Epithelial cell of proximal tubule (primary cell): ENCODE data around the gene RAB18. TPM values are rescaled to one million over a fixed set of nuclear protein-coding genes. Genes with fewer than 3 reads are reported as not detected.

Source experiments
- DNase-seq: peaks from one replicate; pipeline ENCODE4 v3.0.0-alpha.2; 2011; ENCODE audit warnings: low read depth
- H3K4me3 ChIP-seq: 2 replicates; pipeline ENCODE4 v1.5.1; 2011; ENCODE audit warnings: low read depth, mild to moderate bottlenecking, low read length
- total RNA-seq: library from RNA; depleted of rRNA; stranded (reverse); fragments of >200 nt; gene quantifications from 2 replicates; pipeline ENCODE4 v1.2.3, GENCODE V29; 2015
- TF ChIP-seq, protein P1 (sequence below): conservative IDR thresholded peaks from 2 replicates; pipeline ENCODE4 v1.5.1; 2012; ENCODE audit warnings: low read depth, mild to moderate bottlenecking, low read length

Gene RAB18
- total RNA-seq, 1 donor from 2014 or later = 30.3 TPM

DNA sequence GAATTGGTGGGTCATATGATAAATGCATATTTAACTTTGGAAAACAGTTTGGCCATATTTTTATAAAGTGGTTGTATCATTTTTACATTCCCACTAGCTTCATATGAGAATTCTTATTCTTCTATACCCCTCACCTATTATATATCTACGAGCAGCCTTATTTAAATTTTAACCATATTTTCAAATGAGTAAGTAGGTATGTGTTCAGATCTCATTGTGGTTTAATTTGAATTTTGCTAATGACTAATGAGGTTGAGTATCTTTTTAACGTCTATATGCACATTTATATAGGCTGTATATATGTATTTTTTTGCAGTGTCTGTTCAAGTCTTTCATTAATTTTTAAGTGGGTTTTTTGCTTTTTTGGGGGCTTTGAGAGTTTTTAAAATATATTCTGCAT, 14.2 kb downstream of the RAB18 start:
- DNase-seq = no peak
- TF ChIP-seq, protein P1, sequence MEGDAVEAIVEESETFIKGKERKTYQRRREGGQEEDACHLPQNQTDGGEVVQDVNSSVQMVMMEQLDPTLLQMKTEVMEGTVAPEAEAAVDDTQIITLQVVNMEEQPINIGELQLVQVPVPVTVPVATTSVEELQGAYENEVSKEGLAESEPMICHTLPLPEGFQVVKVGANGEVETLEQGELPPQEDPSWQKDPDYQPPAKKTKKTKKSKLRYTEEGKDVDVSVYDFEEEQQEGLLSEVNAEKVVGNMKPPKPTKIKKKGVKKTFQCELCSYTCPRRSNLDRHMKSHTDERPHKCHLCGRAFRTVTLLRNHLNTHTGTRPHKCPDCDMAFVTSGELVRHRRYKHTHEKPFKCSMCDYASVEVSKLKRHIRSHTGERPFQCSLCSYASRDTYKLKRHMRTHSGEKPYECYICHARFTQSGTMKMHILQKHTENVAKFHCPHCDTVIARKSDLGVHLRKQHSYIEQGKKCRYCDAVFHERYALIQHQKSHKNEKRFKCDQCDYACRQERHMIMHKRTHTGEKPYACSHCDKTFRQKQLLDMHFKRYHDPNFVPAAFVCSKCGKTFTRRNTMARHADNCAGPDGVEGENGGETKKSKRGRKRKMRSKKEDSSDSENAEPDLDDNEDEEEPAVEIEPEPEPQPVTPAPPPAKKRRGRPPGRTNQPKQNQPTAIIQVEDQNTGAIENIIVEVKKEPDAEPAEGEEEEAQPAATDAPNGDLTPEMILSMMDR = no peak
- H3K4me3 ChIP-seq = no peak overlapping the region

DNA sequence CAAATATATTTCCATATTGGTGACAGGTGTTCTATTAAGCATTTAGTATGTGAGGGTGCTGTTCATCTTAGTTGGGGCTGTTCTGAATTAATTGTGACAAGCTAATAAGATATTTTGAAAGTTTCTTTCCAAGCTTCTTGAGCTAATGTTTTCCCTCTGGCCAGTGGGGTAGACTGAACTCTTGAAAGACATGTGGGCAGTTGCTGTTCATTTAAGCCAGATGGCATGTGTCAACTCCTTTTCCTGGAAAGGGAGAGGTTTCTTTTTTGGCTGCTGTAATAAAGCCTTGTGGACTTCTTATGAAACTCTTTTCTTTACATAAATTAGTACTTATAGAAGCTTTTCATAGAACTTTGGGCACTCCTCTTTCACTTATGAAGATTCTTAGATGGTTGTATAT, 21.7 kb downstream of the RAB18 start:
- no peak overlapping the region for H3K4me3 ChIP-seq
- TF ChIP-seq, protein P1 = no peak
- no peak for DNase-seq

DNA sequence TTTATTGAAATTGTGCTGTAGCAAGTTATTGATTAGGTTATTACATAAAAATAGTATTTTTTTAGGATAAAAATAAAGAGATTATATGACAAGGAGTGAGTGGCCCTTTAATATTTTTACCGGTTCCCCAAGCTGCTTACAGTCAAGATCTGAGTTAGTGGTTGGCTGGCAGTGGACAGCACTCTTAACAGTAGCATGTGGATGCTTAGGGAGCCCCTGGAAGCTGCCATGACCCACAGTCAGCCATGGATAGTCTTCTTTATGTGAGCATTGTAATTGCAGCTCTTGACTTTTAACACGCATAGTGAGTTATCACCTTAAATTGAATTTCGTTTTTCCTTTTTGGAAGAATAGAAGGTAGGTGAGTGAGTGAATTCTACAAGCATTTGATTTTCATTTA, 22.1 kb downstream of the RAB18 start:
- no peak overlapping the region for H3K4me3 ChIP-seq
- TF ChIP-seq, protein P1 = no peak
- DNase-seq = no peak

DNA sequence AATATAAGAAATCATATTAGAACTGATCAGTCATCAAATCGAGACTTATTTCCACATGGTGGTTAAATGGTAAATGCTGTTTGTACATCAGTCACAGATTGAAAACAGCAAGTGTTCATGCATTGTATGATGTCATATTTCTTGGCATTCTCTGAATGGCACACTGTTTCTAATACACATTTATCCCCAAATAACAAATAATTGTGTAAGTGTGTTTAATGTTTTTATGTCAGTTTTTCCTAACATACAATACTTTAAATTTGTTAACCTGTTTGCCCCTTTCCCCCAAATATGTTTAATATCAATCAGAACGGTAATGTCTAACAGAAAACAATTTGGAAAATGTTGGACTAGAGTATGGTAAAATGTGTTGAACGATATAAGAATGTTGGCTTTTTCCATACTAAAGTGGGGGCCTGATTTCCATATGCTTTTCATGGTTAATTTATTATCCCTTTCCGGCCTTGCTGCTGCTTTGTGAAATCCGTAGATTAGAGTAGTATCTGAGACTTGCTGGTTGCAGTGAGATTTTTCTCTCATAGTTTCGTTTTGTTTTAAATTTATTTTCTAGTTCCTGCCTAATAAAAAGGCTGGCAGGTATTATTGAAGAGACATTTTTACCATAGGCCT, 23.7 kb downstream of the RAB18 start:
- TF ChIP-seq, protein P1 = no peak
- no peak overlapping the region for H3K4me3 ChIP-seq
- DNase-seq = no peak

DNA sequence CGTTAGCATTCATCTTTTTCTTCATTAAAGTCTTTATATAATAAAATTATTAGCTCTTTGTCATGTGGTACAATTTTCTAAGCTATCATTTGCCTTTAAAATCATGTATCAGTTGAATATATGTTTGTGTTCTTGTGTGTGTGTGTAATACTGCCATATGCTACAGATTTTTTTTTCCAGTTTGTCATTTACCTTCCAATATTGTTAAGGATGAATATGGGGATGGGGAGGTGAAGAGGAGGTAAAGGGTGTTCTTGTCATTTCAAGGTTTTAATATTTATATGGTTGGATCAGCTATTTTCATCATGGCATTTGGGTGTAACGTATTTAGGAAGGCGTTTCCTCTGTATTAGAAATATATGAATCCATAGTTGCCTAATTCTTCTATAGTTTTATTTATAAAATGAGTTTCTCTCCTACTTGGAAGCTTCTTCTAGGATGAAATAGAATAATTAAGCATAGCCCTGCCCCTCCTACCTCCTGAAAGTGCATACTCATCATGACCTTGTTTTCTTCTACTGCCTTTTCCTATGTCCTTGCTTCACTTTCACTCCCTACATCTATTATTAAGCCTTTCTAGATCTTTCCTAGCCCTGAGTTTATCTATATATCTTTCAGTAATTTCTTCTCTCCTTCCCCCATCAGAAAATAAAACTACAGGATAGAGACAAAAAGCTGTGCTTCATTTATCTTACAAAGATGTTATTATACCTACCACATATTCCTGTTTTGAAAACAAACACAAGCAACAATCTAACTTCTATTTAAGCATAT, 25.1 kb downstream of the RAB18 start:
- TF ChIP-seq, protein P1 = no peak
- DNase-seq = no peak
- H3K4me3 ChIP-seq = no peak overlapping the region

DNA sequence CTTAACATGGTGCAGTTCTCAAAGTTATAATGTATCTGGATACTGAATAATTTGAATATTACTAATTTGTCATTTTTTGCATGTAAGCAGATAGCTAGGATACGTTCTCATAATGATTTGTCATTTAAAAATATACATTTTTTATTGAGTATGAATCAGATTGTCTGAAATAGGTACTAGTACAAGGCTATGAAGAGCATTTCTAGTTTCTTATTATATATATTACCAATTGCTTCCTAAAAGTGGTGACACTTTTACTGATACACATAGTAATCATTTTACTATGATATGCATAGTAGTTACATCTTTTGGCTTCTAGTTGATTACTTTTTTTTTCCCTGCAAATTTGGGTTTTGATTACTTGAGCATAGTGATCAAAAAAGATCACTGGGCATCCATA, 26.4 kb downstream of the RAB18 start:
- TF ChIP-seq, protein P1 = no peak
- no peak for DNase-seq

More for the DNA sequence above, 26.4 kb downstream of the RAB18 start:
- no peak overlapping the region for H3K4me3 ChIP-seq
